ENCODE results near the gene SMARCA2.

SMARCA2 gene

DNA sequence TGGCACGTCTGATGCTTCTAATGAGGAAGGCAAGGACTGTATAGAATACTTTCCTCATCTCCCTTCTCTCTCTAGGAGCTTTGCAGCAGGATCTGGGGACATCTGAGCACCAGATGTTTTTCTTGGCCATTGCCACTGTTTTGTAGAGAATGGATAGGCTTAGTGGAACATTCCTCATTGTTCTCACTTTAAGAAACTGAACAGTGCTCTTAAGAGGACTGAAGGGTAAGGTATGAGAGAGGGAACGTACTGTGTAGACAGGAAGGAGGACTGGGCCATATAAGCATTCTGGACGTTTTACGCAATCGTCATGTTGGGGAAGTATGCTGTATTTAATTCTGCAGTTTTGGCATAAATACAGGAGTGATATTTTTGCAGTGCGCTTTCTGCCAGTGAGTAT, 70.6 kb downstream of the SMARCA2 start:
- DNase-seq (ENCODE audit: low read depth): peak; percentile 86
- H3K4me3 ChIP-seq (ENCODE audit: control insufficient read depth, low read depth, low read length): no peak overlapping the region
- TF ChIP-seq, protein P1, sequence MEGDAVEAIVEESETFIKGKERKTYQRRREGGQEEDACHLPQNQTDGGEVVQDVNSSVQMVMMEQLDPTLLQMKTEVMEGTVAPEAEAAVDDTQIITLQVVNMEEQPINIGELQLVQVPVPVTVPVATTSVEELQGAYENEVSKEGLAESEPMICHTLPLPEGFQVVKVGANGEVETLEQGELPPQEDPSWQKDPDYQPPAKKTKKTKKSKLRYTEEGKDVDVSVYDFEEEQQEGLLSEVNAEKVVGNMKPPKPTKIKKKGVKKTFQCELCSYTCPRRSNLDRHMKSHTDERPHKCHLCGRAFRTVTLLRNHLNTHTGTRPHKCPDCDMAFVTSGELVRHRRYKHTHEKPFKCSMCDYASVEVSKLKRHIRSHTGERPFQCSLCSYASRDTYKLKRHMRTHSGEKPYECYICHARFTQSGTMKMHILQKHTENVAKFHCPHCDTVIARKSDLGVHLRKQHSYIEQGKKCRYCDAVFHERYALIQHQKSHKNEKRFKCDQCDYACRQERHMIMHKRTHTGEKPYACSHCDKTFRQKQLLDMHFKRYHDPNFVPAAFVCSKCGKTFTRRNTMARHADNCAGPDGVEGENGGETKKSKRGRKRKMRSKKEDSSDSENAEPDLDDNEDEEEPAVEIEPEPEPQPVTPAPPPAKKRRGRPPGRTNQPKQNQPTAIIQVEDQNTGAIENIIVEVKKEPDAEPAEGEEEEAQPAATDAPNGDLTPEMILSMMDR (conservative IDR thresholded peaks at IDR 0.05; ENCODE audit: control insufficient read depth, insufficient read depth, low read depth, low read length): no peak

DNA sequence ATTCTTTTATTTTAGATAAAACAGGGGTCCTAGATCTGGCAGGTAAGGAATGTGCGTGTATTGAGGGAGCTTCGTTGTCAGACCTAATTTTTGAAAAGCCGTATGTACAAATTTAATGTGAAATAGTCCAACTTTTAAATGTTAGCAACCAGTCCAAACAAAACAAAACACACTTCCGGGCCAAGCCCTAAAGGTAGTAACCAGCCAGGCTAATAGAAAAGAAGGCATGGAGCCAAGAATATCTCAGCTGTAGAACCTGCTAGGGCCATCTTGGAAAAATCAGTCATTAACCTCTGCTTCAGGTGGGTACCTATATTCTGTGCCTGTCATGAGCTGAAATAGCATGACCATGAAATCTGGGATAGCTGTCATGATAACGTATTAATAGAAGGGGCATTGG, 71.0 kb downstream of the SMARCA2 start:
- no peak overlapping the region for H3K4me3 ChIP-seq (ENCODE audit: control insufficient read depth, low read depth, low read length)
- TF ChIP-seq, protein P1 (conservative IDR thresholded peaks at IDR 0.05; ENCODE audit: control insufficient read depth, insufficient read depth, low read depth, low read length): no peak
- DNase-seq (ENCODE audit: low read depth): no peak

DNA sequence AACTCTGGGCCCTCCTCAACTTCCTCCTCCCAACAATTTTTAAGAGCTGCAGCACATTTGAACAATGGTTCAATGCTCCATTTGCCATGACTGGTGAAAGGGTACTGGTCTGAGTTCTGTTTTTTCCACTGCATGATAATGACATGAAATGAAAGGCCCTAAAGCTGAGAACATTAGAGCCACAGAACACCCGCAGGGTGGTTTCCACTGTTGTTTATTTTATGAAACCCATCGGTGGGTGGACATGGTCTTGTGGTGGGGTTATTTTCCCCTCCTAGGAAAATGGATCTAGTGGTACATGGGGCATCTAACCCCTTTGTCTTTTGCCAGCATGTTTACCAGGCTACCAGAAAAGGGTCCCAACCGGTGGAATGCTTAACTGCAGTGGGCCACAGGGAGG, 71.8 kb downstream of the SMARCA2 start:
- no peak overlapping the region for H3K4me3 ChIP-seq (ENCODE audit: control insufficient read depth, low read depth, low read length)
- no peak for DNase-seq (ENCODE audit: low read depth)
- TF ChIP-seq, protein P1 (conservative IDR thresholded peaks at IDR 0.05; ENCODE audit: control insufficient read depth, insufficient read depth, low read depth, low read length): no peak

DNA sequence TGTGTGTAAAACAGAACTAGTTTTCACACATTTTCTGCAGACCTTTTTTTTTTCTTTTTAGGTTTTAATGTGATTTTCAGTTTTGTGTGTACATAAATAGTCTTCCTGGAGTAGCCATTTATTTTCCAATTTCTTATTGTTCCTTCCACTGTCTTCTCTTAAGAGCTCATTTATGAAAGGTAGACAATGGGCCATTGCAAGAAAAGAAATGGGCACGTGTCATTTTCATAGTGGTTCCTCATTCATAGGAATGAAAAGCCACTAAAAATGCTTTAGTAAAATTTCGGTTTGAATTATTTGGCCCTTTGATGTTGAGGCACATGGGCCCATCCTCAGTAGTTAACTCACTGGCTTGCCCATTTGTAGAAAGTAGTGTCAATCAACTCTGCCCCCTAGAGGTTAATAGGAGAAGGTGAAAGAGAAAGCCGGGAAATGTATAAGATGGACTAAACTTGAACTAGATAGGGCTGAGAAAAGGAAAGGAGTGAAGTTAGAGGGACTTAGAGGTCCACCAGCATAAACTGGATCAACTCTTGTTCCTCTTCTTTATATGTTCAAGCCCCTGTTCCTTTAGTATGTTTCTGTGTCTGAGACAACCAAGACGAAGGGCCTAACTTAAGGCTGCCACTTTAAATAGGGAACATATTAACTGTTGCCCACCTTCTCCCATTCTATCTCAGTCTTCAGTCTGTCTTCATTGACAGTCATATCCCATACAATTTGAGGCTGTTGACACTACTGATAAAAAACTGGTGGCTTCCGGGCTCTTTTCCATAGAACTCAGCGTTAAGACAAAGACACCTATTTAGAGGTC, 72.6 kb downstream of the SMARCA2 start:
- peak; percentile 71 for DNase-seq (ENCODE audit: low read depth)
- TF ChIP-seq, protein P1 (conservative IDR thresholded peaks at IDR 0.05; ENCODE audit: control insufficient read depth, insufficient read depth, low read depth, low read length): peak; percentile 71
- H3K4me3 ChIP-seq (ENCODE audit: control insufficient read depth, low read depth, low read length): no peak overlapping the region

DNA sequence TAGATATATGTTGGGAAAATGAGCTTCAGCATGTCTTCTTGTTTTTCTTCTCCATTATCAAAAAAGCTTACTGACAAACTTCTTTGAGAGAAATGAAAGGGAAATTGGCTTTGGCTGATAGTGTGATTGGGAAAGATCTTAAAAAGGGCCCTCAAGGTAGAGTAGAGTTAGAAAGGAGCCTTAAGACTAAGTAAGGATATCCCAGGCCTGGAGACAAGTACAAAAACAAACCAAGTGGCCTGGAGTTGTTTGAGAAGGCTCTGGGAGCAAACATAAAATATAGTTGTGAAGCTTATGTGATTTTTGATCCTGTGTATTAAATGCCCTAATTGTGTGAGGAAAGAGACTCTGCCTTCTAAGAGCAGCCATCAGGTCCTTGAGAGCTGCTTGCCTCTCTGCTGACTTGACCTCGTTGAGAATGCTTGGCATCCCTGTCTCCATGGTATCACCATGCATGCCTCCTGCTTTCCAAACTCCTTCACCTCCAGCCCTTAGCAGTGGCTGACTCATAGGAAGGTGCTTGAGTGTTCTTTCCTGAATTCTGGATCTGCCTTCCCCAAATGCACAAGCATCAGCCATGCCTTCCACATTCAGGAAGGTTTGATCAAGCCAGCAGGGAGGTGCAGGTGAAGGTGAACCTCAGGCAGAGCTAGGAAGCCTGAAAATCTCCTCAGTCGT, 78.9 kb downstream of the SMARCA2 start:
- no peak overlapping the region for H3K4me3 ChIP-seq (ENCODE audit: control insufficient read depth, low read depth, low read length)
- DNase-seq (ENCODE audit: low read depth): peak; percentile 20
- TF ChIP-seq, protein P1 (conservative IDR thresholded peaks at IDR 0.05; ENCODE audit: control insufficient read depth, insufficient read depth, low read depth, low read length): no peak

DNA sequence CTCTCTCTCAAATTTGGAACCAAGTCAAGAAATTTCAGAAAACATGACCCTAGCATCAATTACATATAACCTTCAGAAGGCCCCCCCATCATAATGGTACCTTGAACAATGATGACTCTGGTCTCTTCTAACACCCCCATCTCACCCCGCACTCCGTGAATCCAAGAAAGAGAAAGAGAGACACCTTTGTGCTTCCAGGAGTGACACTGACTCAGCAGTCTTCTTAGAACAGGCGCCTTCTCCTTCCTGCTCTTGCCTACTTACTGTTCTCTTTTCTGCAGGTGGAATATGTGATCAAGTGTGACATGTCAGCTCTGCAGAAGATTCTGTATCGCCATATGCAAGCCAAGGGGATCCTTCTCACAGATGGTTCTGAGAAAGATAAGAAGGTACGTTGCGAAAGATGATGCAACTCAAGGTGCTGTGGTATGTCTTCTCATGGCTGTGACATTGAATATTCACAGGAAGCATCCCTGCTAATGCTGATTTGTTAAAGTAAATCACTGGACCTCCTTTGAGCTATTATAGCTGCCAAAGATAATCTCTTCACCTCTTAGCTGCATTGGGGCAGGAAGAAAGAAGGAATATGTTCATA, 81.3 kb downstream of the SMARCA2 start:
- TF ChIP-seq, protein P1 (conservative IDR thresholded peaks at IDR 0.05; ENCODE audit: control insufficient read depth, insufficient read depth, low read depth, low read length): no peak
- no peak overlapping the region for H3K4me3 ChIP-seq (ENCODE audit: control insufficient read depth, low read depth, low read length)

More for the DNA sequence above, 81.3 kb downstream of the SMARCA2 start:
- no peak for DNase-seq (ENCODE audit: low read depth)
